HUDEP-2 (cell line): ENCODE data around the gene NDE1.
"Not testable (repeated sequence)": the region's sequence is repeated elsewhere in the genome, so short reads cannot be mapped to it uniquely, and the experiment has no call there.

Source experiments
- DNase-seq, 76 experiments: peaks; one replicate each; lab custom pipeline; 2025; ENCODE audit not compliant: unreplicated experiment in 76 of 76; lab: John Stamatoyannopoulos, UW

The NDE1 gene

GRCh38 chr16:15650019-15650697, at the start of gene NDE1:
Gene NDE1, plus strand, starts transcription at chr16:15650245. Its CDS starts 14,534 bp downstream, at chr16:15664779.
- peak in 74 of 76 experiments; percentile 9 to 88 (median 76) for DNase-seq

GRCh38 chr16:15601212-15601879, 48.7 kb upstream of the NDE1 start:
- DNase-seq = no peak

- DNase-seq = no peak
These were observed 47.6 kb upstream of the NDE1 start for GRCh38 chr16:15602285-15603044.

- DNase-seq = peak in 74 of 76 experiments; percentile 7 to 97 (median 82)
These were observed 45.3 kb upstream of the NDE1 start for GRCh38 chr16:15604460-15605440.

- no peak for DNase-seq
These were observed 44.1 kb upstream of the NDE1 start for GRCh38 chr16:15605839-15606517.

GRCh38 chr16:15606518-15607220, 43.4 kb upstream of the NDE1 start:
- peak in 1 of 76 experiments; percentile 2 for DNase-seq

- DNase-seq = not testable (repeated sequence)
These were observed 42.8 kb upstream of the NDE1 start for GRCh38 chr16:15607221-15607699.

- DNase-seq = no peak
These were observed 42.2 kb upstream of the NDE1 start for GRCh38 chr16:15607700-15608396.

- DNase-seq = no peak
These were observed 41.4 kb upstream of the NDE1 start for GRCh38 chr16:15608398-15609285.

- DNase-seq = no peak
These were observed 40.8 kb upstream of the NDE1 start for GRCh38 chr16:15609286-15609649.

- DNase-seq = no peak
These were observed 39.6 kb upstream of the NDE1 start for GRCh38 chr16:15610369-15610871.

GRCh38 chr16:15611610-15612009, 38.4 kb upstream of the NDE1 start:
- no peak for DNase-seq

GRCh38 chr16:15613676-15614075, 36.4 kb upstream of the NDE1 start:
- no peak for DNase-seq

- DNase-seq = no peak
These were observed 34.0 kb upstream of the NDE1 start for GRCh38 chr16:15616012-15616411.

GRCh38 chr16:15616475-15617165, 33.4 kb upstream of the NDE1 start:
- DNase-seq = no peak

GRCh38 chr16:15617901-15618300, 32.1 kb upstream of the NDE1 start:
- no peak for DNase-seq

- no peak for DNase-seq
These were observed 31.7 kb upstream of the NDE1 start for GRCh38 chr16:15618392-15618791.
